Natural killer cell (primary cell): ENCODE measurements around the gene TMBIM1. TPM values are rescaled to one million over a fixed set of nuclear protein-coding genes. Genes with fewer than 3 reads are reported as not detected.
A peak's percentile ranks its signal among the peaks of the same experiment; 100 is the strongest.

Experiments
- ATAC-seq, 3 donors: fragments of 150-1000 bp in 2 of 3; fragments of 200-7000 bp in 1 of 3; cut with Tn5 transposase; 1 replicate in 1 of 3; 2 replicates in 2 of 3; pipeline ENCODE4 v1.10.0; 2021; ENCODE audit warnings: mild to moderate bottlenecking in 2 of 3, moderate library complexity in 2 of 3
- DNase-seq, 2 donors: peaks; one replicate each; pipeline versions ENCODE4 v3.0.0 to v3.0.0-alpha.2; 2013 to 2021; ENCODE audit warnings: mixed read lengths in 1 of 2
- H3K27ac ChIP-seq: one replicate; pipeline ENCODE4 v1.5.1; 2013; ENCODE audit warnings: mild to moderate bottlenecking, low read length
- H3K27me3 ChIP-seq: one replicate; pipeline ENCODE4 v1.6.1; 2013; ENCODE audit warnings: low read length; ENCODE audit not compliant: control insufficient read depth, insufficient read depth
- H3K36me3 ChIP-seq: one replicate; pipeline ENCODE4 v1.6.1; 2013; ENCODE audit warnings: low read length; ENCODE audit not compliant: control insufficient read depth, insufficient read depth
- H3K4me1 ChIP-seq: one replicate; pipeline ENCODE4 v1.6.1; 2013; ENCODE audit warnings: low read length; ENCODE audit not compliant: control insufficient read depth, insufficient read depth
- H3K4me3 ChIP-seq: one replicate; pipeline ENCODE4 v1.5.1; 2013; ENCODE audit warnings: low read length
- H3K9me3 ChIP-seq: one replicate; pipeline ENCODE4 v1.6.1; 2013; ENCODE audit warnings: low read length; ENCODE audit not compliant: control insufficient read depth, insufficient read depth
- H3K27ac Mint-ChIP-seq, 2 donors: one replicate each; pipeline ENCODE4 v1.8.0; 2022; ENCODE audit warnings: mild to moderate bottlenecking in 2 of 2, mixed read lengths in 2 of 2, moderate library complexity in 1 of 2
- H3K27me3 Mint-ChIP-seq, 2 donors: one replicate each; pipeline ENCODE4 v1.8.0; 2022; ENCODE audit warnings: low read depth in 2 of 2, mixed read lengths in 2 of 2
- H3K36me3 Mint-ChIP-seq: one replicate; pipeline ENCODE4 v1.8.0; 2022; ENCODE audit warnings: mixed read lengths
- H3K4me1 Mint-ChIP-seq, 2 donors: one replicate each; pipeline ENCODE4 v1.8.0; 2022; ENCODE audit warnings: mixed read lengths in 2 of 2
- H3K4me3 Mint-ChIP-seq: one replicate; pipeline ENCODE4 v1.8.0; 2022; ENCODE audit warnings: mild to moderate bottlenecking, moderate library complexity, mixed read lengths
- H3K9me3 Mint-ChIP-seq, 2 donors: one replicate each; pipeline ENCODE4 v1.8.0; 2022; ENCODE audit warnings: mixed read lengths in 2 of 2
- WGBS: methylation state at CpG from one replicate; pipeline ENCODE4 v1.1.7; 2013; ENCODE audit warnings: missing lambda C conversion rate; ENCODE audit not compliant: insufficient coverage; 5-methylcytosine and 5-hydroxymethylcytosine counted together
- intact Hi-C: fragments of 100-400 bp; cut with micrococcal nuclease; formaldehyde crosslinking; loops from one replicate; pipeline ENCODE4 v1.14.2; 2022
- total RNA-seq, 4 donors: library from RNA; stranded (reverse); fragments of 120-200 nt in 1 of 4; gene quantifications; one replicate each; pipeline versions ENCODE4 v1.2.3 to v1.2.4, GENCODE V29; 2013 to 2022
- TF ChIP-seq, protein P1 (sequence below): fragments of 200-600 bp; IDR thresholded peaks from one replicate; pipeline ENCODE4 v1.8.0; 2022; ENCODE audit warnings: antibody characterized with exemption

Gene TMBIM1
- total RNA-seq, 3 donors from 2014 or later (not counting 1 experiment from before 2014, with no cell fraction given) = 84.9 to 107 (median 95.1) TPM

DNA sequence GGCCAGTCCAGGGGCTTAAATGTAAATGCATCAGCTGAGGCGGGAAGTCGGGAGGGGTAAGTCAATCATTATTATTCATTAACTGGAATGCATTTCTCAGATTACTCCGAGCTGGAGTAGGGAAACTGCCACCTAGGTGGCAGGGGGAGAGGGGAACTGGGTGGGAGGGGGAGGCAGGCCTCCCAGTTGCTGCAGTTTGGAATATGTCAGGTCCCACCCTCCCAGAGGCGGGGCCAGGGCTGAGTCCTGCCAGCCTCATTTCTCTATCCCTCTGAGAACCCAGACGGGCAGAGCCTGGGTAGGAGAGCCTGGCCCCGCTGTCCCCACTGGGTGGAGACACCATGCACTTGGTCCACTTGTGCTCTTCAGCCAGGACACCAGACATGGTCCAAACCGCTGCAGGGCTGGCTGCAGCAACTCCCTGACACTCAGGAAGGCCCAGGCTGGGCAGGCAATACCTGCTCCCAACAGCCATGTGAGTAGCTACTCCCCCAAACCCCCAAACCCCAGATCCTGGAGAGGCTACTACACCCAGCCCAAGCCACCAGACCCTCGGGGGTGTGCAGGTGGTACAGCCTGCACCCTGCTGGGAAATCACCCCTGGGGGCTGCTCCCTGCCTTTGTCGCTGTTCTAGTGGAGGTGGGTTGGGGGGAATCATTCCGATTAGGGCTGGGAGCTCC is 31.4 kb downstream of the TMBIM1 start, which contains the start of gene GPBAR1:
Gene GPBAR1, plus strand, starts transcription at position 274 of the 681 bp plus-strand sequence. CDS start 1,710 bp downstream, outside the sequence.
- H3K27ac ChIP-seq = no peak within 1 kb of the TSS
- Mint-ChIP-seq H3K4me1 (peaks cover 26 to 42% of the 10 kb centered on the region in 2 donors), H3K9me3 (no peaks in the 10 kb centered on the region), H3K27ac (peak within 1 kb of the TSS; percentile 70 to 90), H3K36me3 (no peaks in the 10 kb centered on the region), H3K4me3 (peak within 1 kb of the TSS; percentile 17), H3K27me3 (no peaks in the 10 kb centered on the region)
- no peaks in the 10 kb centered on the region for H3K27me3 ChIP-seq
- H3K36me3 ChIP-seq = peaks cover 36% of the 10 kb centered on the region
- ATAC-seq (no peak), DNase-seq (no peak)
- TF ChIP-seq, protein P1, sequence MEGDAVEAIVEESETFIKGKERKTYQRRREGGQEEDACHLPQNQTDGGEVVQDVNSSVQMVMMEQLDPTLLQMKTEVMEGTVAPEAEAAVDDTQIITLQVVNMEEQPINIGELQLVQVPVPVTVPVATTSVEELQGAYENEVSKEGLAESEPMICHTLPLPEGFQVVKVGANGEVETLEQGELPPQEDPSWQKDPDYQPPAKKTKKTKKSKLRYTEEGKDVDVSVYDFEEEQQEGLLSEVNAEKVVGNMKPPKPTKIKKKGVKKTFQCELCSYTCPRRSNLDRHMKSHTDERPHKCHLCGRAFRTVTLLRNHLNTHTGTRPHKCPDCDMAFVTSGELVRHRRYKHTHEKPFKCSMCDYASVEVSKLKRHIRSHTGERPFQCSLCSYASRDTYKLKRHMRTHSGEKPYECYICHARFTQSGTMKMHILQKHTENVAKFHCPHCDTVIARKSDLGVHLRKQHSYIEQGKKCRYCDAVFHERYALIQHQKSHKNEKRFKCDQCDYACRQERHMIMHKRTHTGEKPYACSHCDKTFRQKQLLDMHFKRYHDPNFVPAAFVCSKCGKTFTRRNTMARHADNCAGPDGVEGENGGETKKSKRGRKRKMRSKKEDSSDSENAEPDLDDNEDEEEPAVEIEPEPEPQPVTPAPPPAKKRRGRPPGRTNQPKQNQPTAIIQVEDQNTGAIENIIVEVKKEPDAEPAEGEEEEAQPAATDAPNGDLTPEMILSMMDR = no peak
- no peak within 1 kb of the TSS for H3K4me3 ChIP-seq
- H3K4me1 ChIP-seq = peaks cover 69% of the 10 kb centered on the region
- intact Hi-C loops = no loop called here
- no peaks in the 10 kb centered on the region for H3K9me3 ChIP-seq
- 83% methylated on average over 10 of the region's 10 CpGs for WGBS

DNA sequence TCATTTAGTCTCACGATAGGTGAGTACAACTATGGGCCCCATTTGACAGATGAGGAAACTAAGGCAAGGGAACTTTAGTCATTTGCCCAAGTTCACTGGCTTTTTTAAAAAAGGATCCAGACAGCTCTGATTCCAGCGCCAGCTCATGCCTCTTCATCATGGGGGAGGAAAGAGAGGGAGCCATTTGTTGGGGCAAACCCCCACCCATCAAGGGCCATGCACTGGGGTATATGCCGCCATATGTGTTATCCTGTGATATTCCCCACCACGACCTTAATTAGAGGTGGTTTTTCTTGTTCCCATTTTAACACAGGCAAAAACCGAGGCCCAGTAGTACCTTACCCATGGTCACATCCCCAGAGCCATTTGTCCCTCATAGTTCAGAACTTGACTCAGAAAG is 32.1 kb downstream of the TMBIM1 start:
- Histone ChIP-seq H3K27me3 (no peaks in the 10 kb centered on the region), H3K9me3 (no peaks in the 10 kb centered on the region), H3K27ac (no peak overlapping the region), H3K4me1 (peaks cover 69% of the 10 kb centered on the region), H3K36me3 (peaks cover 36% of the 10 kb centered on the region), H3K4me3 (no peak overlapping the region)
- Mint-ChIP-seq H3K27me3 (no peaks in the 10 kb centered on the region), H3K4me3 (no peak overlapping the region), H3K4me1 (peaks cover 26 to 45% of the 10 kb centered on the region in 2 donors), H3K27ac (peak overlapping the region; percentile 70 to 90), H3K9me3 (no peaks in the 10 kb centered on the region), H3K36me3 (peaks cover 2% of the 10 kb centered on the region)
- intact Hi-C loops = no loop called here
- WGBS = 89% methylated on average over 3 of the region's 5 CpGs
- no peak for ATAC-seq
- TF ChIP-seq, protein P1 = no peak
- no peak for DNase-seq

DNA sequence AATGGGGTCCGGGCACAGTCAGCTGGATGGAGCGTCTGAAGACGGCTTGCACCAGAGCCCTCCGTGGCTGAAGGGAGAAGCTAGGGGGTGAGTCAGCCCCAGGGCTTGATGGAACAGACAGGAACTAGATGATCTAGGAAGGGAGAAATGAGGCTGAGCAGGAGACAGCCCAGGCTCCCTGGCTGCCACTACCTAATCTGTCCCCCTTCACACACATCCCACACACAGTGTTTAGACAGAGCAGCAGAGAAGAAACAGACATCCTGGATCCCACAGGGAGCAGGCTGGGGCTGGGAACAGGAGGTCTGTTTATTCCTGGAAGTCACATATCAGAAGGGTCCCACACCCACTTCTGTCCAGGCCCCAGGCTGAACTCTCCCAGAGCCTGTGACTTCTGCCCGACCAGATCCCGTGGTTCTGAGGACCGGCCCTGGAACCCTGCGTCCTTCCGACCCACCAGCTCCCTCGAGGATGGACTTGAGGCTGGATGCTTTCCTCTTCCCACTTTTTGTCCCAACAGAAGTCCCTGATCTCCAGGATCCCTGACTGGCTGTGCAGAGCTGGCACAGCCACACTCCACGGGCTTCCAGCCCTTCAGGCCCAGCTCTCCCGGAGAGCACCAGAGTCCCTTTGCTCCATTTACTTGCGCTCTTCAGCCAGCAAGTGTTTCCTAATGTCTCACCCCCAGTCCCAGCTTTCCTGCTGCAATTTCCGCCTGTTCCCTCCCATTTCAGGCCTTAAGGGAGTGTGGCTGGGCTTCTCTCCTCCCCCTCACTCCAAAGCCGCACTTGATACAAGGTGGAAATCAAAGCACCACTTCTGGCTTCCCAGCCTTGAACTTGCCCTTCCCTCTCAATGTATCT is 33.0 kb downstream of the TMBIM1 start:
- no peak overlapping the region for H3K27ac ChIP-seq
- WGBS = 85% methylated on average over 15 of the region's 15 CpGs
- DNase-seq (no peak), ATAC-seq (no peak)
- Mint-ChIP-seq H3K27me3 (no peaks in the 10 kb centered on the region), H3K4me1 (peaks cover 31 to 49% of the 10 kb centered on the region in 2 donors), H3K27ac (peak overlapping the region; percentile 70 to 90), H3K36me3 (peaks cover 8% of the 10 kb centered on the region), H3K9me3 (no peaks in the 10 kb centered on the region), H3K4me3 (peak overlapping the region; percentile 17)
- no peaks in the 10 kb centered on the region for H3K9me3 ChIP-seq
- intact Hi-C loops = loop anchor here (5.0 kb wide), 1 partner anchor 37 kb away; no protein-coding TSS in a partner anchor
- no peak overlapping the region for H3K4me3 ChIP-seq
- TF ChIP-seq, protein P1 = no peak
- peaks cover 63% of the 10 kb centered on the region for H3K4me1 ChIP-seq
- H3K27me3 ChIP-seq = no peaks in the 10 kb centered on the region
- peaks cover 36% of the 10 kb centered on the region for H3K36me3 ChIP-seq
